HAP-1 (cell line): Measurements from ENCODE around the gene DDX39B.
"Not testable (repeated sequence)": the region's sequence is repeated elsewhere in the genome, so short reads cannot be mapped to it uniquely, and the experiment has no call there.

Experiments used
- DNase-seq, 2 experiments: peaks; one replicate each; pipeline ENCODE4 v3.0.0-alpha.2; 2016 to 2020; ENCODE audit warnings: low spot score in 2 of 2
- H3K27me3 ChIP-seq: fragments of 250-450 bp; sonication (Bioruptor Pico); 2 replicates; pipeline ENCODE4 v1.5.1; 2020; ENCODE audit warnings: low read depth, mild to moderate bottlenecking, moderate library complexity
- H3K36me3 ChIP-seq: fragments of 250-450 bp; sonication (Bioruptor Pico); replicated peaks from 2 replicates; pipeline ENCODE4 v1.5.1; 2020; ENCODE audit warnings: mild to moderate bottlenecking
- H3K4me1 ChIP-seq: fragments of 250-450 bp; sonication (Bioruptor Pico); 2 replicates; pipeline ENCODE4 v1.5.1; 2020; ENCODE audit warnings: mild to moderate bottlenecking
- H3K4me3 ChIP-seq: fragments of 250-450 bp; sonication (Bioruptor Pico); 2 replicates; pipeline ENCODE4 v1.5.1; 2020; ENCODE audit warnings: mild to moderate bottlenecking, moderate library complexity
- H3K9me3 ChIP-seq: fragments of 250-450 bp; sonication (Bioruptor Pico); 2 replicates; pipeline ENCODE4 v1.5.1; 2020; ENCODE audit warnings: mild to moderate bottlenecking, moderate library complexity
- in situ Hi-C: fragments of 300-500 bp; cut with MboI; formaldehyde crosslinking; loops from 3 replicates; pipeline ENCODE4 v1.14.3; 2020; ENCODE audit warnings: low sequenced_read_pairs, inconsistent platforms, mixed read lengths

Gene DDX39B

DNA sequence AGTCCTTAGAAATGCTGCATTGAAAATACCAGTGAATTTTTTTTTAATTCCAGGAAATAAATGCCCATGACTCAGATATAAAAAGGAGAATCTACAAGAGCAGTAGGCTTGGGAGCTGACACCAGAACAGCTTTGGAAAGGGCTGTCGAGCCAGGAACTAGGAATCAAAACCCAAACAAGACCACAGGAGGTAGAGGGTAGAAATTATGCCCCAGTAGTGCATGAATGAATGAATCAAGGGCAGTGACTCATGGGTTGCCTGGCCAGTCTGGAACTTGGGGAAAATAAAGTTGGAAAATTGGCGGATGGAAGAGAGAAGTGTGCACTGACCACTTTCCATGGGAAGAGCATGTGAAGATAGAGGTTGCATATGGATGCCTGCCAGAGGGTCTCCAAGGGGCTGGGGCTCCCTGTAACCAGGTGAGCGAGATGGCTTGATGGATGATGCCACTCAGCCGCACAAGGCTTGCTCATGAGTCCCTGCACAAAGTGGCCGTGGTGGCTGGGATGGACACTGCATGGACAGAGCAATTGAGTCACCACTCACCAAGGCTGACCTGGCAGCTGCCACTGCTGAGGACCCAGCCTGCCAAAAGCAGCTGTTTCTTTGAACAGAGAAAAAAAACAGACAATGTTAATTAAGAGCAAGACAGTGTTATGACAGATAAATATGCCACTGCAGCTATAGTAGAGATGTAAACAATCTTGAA, 28.2 kb downstream of the DDX39B start:
- H3K4me1 ChIP-seq: no peaks in the 10 kb centered on the region
- in situ Hi-C loops: no loop called here
- no peaks in the 10 kb centered on the region for H3K9me3 ChIP-seq
- H3K4me3 ChIP-seq: no peak overlapping the region
- peaks cover 8% of the 10 kb centered on the region for H3K36me3 ChIP-seq
- no peak for DNase-seq
- peaks cover 10% of the 10 kb centered on the region for H3K27me3 ChIP-seq

DNA sequence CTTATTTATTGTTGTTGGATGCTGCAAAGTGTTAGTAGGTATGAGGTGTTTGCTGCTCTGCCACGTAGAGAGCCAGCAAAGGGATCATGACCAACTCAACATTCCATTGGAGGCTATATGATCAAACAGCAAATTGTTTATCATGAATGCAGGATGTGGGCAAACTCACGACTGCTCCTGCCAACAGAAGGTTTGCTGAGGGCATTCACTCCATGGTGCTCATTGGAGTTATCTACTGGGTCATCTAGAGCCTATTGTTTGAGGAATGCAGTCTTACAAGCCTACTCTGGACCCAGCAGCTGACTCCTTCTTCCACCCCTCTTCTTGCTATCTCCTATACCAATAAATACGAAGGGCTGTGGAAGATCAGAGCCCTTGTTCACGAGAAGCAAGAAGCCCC, 31.8 kb downstream of the DDX39B start:
- Histone ChIP-seq H3K4me1 (no peaks in the 10 kb centered on the region), H3K27me3 (no peaks in the 10 kb centered on the region), H3K9me3 (no peaks in the 10 kb centered on the region), H3K36me3 (peaks cover 16% of the 10 kb centered on the region), H3K4me3 (no peak overlapping the region)
- no peak for DNase-seq
- in situ Hi-C loops: no loop called here

DNA sequence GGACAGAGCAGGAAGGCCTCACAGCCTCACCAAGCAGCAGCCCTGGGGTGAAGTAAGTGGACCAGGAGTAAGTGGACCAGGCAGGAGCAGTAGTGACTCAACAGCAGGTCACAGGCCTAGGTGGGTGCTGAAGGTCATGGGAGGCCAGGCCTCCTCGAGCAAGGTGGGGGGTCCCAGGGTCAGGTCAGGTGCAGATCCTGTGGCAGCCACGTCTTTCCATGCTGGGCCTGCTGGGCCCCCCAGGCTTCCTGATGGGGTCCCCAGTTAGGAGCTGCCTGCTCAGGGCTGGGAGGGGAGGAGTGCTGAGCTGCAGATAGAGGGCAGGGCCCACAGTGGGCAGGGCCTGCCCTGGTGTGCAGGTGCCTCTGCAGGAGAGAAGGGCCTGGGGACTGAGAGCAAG, 32.8 kb downstream of the DDX39B start:
- DNase-seq, H3K4me3 ChIP-seq, H3K4me1 ChIP-seq, H3K27me3 ChIP-seq, in situ Hi-C loops, H3K9me3 ChIP-seq: not testable (repeated sequence)
- peaks cover 16% of the 10 kb centered on the region for H3K36me3 ChIP-seq

DNA sequence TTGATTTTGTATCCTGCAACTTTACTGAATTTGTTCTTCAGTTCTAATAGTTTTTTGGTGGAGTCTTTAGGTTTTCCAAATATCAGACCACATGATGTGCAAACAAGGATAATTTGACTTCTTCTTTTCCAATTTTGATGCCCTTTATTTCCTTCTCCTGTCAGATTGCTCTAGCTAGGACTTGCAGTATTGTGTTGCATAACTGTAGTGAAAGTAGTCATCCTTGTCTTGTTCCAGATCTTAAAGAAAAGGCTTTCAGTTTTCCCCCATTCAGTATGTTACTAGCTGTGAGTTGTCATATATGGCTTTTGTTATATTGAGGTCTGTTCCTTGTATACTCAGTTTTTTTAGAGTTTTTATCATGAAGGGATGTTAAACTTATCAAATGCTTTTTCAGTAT, 39.2 kb downstream of the DDX39B start:
- Histone ChIP-seq H3K36me3 (peaks cover 7% of the 10 kb centered on the region), H3K9me3 (no peaks in the 10 kb centered on the region), H3K4me3 (no peak overlapping the region), H3K4me1 (peaks cover under 1% of the 10 kb centered on the region; the same call in 1 of the 2 replicates), H3K27me3 (no peaks in the 10 kb centered on the region)
- in situ Hi-C loops: no loop called here
- no peak for DNase-seq

DNA sequence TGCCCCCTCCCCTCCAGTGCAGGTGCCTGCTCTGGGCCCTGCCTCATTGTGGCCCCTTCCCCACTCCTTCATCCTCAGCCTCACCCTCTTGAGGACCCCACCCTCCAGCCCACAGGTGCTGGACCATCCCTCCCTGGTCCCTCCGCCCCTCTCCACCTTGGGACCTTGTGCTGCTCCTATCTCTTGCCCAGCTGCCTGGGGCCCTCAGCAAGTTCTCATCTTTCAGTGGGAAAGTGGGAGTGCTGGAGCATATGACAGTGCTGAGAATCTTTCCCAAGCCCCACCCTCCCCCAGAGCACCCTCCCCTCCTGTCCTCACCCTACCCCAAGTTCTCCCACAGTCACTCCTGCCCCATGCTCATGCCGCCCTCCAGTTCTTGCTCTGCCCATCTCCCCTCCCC, 42.2 kb downstream of the DDX39B start:
- in situ Hi-C loops, H3K27me3 ChIP-seq: not testable (repeated sequence)

DNA sequence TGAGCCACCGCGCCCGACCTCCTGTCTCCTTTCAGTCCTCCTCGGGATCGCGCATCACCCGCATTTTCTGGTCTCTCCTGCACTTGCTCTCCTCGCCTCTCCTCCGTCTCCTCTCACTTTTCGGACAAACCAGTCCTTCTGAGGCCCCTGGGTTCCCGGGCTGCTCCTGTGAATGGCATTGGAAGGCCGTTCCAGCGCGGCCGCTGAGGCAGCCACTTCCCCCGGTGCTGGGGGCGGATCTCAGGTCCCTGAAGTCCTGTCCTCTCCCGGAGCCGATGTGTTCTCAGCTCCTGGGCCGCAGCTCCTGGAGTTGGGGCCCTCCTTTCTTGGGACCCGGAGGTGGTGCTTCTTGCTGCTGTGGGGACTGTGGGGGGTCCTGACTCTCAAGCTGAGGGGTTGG, 43.1 kb downstream of the DDX39B start:
- DNase-seq: no peak
- Histone ChIP-seq H3K4me1 (peaks cover 14% of the 10 kb centered on the region), H3K4me3 (no peak overlapping the region; the same call in 1 of the 2 replicates), H3K9me3 (no peaks in the 10 kb centered on the region), H3K27me3 (no peaks in the 10 kb centered on the region), H3K36me3 (no peaks in the 10 kb centered on the region)
- in situ Hi-C loops: no loop called here

More for the DNA sequence above, 42.2 kb downstream of the DDX39B start:
- DNase-seq, H3K4me3 ChIP-seq, H3K9me3 ChIP-seq, H3K36me3 ChIP-seq: not testable (repeated sequence)
- peaks cover 14% of the 10 kb centered on the region for H3K4me1 ChIP-seq

DNA sequence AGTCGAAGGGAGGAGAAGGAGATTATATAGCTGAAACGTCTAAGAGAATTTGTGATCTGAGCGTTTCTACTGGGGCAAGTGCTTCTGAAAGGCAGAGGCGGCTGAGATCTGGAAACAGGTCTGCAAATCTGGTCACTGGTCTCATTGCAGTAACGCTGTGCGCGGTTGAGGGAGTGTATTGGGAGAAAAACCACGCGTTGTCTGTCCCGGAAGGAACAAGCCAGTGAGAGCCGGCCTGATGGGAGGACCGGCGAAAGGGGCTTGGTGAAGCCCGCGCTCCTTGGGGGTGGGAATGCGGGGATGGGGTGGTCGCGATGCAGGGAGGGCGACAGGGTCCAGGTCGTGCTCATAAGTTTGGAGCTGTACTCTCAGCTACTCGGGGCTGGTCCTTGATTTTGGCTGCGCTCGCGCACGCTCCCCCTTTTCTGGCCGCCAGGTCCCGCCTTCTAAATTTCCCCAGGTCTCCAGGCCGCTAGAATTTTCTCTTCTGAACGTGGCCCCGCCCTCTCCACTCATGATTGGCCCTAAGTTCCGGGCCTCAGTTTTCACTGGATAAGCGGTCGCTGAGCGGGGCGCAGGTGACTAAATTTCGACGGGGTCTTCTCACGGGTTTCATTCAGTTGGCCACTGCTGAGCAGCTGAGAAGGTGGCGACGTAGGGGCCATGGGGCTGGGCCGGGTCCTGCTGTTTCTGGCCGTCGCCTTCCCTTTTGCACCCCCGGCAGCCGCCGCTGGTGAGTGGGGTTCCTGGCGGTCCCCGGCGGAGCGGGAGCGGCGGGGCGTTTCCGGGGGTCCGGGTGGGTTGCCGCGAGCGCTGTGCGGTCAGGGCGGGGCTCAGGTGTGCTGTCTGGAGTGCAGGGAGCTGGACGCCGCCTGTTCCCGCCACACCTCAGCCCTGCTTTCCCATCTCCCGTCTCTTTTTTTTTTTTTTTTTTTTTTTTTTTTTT, 44.0 kb downstream of the DDX39B start, which contains the start of gene MICB:
Gene MICB, plus strand, starts transcription at position 615 of the 946 bp plus-strand sequence. Its CDS starts 49 bp downstream, at position 664.
- Histone ChIP-seq H3K27me3 (no peaks in the 10 kb centered on the region), H3K9me3 (no peaks in the 10 kb centered on the region), H3K36me3 (no peaks in the 10 kb centered on the region), H3K4me3 (peak within 1 kb of the TSS; percentile 46), H3K4me1 (peaks cover 21% of the 10 kb centered on the region)
- peak; percentile 92 for DNase-seq
- in situ Hi-C loops: no loop called here

DNA sequence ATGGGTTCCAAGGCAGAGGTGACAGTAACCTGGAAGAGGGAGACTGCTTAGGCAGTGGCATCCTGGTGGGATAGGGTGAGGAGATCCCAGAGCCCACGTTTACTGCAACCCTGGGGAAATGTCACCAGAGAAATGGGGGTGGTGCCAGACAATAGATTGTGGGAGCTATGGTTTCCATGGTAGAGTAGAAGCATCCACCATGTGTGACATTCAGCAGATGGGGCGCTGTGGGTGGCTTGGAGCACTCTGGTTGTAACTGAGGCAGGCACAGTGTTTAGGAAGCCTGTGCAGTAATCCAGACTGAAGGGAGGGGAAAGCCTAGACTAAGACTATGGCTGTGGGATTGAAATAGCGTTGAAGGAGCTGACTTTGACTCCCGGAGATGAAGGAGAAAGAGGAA, 45.0 kb downstream of the DDX39B start:
- in situ Hi-C loops, H3K27me3 ChIP-seq, H3K9me3 ChIP-seq, DNase-seq, H3K4me3 ChIP-seq, H3K36me3 ChIP-seq: not testable (repeated sequence)
- peaks cover 24% of the 10 kb centered on the region for H3K4me1 ChIP-seq

DNA sequence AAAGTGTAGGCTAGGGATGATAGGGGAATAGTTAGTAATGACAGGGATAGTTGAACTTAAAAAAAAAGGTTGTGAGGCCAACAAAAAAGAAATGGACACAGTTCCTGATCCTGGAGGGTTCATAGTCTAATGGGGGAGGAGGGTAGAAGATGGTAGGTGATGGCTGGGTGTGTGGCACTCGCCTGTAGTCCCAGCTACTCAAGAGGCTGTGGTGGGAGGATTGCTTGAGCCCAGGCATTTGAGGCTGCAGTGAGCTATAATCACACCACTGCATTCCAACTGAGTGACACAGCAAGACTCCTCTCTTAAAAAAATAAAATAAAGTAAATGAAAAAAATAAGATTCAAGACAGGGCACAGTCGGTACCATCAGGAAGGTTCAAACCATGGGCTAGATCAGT, 46.2 kb downstream of the DDX39B start:
- no peak for DNase-seq
- in situ Hi-C loops: no loop called here
- Histone ChIP-seq H3K4me1 (peaks cover 24% of the 10 kb centered on the region), H3K4me3 (peak overlapping the region; percentile 59; the same call in 1 of the 2 replicates), H3K9me3 (no peaks in the 10 kb centered on the region), H3K27me3 (no peaks in the 10 kb centered on the region), H3K36me3 (no peaks in the 10 kb centered on the region)

DNA sequence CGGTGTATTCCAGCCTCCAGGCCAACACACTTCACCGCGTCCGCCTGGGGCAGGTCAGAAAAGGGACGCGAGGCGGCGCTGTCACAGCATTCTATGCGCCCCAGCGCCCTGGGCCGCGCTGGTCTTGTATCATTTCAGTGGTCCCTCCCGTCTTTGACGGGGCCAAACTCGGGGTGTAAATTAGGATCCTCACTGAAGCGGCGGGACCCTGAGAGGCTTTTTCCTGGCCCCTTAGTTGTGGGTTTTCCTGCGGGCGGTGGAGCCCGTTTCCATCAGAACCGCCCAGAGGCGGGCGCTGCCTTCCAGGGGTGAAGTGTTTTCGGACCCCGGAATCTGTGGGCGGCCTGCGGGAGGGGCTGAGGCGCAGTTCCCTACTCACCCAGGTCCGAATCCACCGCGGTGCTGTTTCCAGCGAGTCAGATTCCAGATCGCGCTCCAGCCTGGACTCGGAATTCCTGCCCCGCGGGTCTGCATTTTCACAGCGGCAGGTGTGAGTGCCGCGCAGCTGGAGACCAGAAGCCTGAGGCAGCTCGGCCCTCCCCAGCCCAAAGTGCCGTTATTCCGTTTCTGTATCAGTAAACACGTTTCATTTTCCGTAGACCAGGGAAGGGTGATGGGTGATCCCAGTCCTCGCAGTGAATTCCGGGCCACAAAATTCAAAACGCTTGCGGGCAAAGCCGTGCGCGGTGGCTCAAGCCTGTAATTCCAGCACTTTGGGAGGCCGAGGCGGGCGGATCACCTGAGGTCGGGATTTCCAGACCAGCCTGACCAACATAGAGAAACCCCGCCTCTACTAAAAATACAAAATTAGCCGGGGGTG, 47.7 kb downstream of the DDX39B start:
- Histone ChIP-seq H3K27me3 (no peaks in the 10 kb centered on the region), H3K36me3 (no peaks in the 10 kb centered on the region), H3K4me1 (peaks cover 24% of the 10 kb centered on the region), H3K9me3 (no peaks in the 10 kb centered on the region), H3K4me3 (peak overlapping the region; percentile 59)
- DNase-seq: peak; percentile 84 to 91
- in situ Hi-C loops: loop anchor here (5.0 kb wide), 1 partner anchor 48 kb away; the partner anchor contains the start of gene DDX39B

DNA sequence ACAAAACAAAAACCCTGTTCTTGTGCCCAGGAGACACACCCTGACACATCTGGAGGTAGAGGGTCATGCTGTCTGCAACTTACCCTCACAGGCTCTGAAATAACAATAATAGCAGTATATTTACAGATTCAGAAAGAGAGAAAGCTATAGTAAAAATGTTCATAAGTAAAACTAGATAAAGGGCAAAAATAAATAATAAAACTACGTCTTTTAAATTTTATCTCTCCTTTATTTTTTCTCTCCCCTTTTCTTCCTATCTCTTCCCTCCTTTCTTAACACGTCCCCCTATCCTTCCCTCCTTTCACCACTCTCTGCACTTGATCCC, 48.3 kb downstream of the DDX39B start:
- H3K9me3 ChIP-seq, H3K27me3 ChIP-seq, DNase-seq, H3K36me3 ChIP-seq: not testable (repeated sequence)
- in situ Hi-C loops: loop anchor here (5.0 kb wide), 1 partner anchor 49 kb away; the partner anchor contains the start of gene DDX39B
- peak overlapping the region; percentile 59 for H3K4me3 ChIP-seq
- H3K4me1 ChIP-seq: peaks cover 24% of the 10 kb centered on the region

DNA sequence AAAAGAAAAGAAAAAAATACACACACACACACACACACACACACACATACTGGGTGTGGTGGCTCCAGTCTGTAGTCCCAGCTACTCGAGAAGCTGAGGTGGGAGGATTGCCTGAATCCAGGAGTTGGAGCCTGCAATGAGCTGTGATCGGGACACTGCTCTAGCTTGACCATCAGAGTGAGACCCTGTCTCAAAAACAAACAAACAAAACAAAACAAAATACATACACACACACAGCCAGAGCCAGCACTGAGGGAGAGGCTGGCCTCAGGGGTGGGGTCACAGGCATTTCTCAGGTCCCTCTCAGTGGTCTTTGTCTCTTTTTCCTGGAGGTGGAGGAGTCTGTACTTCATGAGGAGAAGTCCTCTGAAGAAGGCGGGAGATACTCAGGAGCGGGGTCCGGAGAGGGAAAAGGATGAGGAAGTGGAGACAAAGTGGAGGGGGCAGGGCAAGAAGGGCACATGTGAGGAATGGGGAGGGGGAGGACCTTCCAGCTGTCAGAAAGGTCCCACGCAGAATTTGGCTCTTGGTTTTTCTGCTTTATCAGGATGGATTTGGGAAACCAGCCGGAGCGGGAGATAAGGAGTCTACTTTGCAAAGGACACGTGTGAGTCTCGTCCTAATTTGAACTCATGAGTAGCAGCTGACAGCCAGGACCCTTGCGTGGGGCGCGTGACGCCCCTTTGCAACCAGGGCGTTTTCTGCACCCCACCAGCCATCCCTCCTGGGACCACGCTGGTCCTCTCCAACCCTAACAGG, 51.5 kb downstream of the DDX39B start:
- Histone ChIP-seq H3K4me1 (peaks cover 10% of the 10 kb centered on the region), H3K36me3 (no peaks in the 10 kb centered on the region), H3K9me3 (no peaks in the 10 kb centered on the region), H3K27me3 (no peaks in the 10 kb centered on the region), H3K4me3 (no peak overlapping the region)
- DNase-seq: no peak
- in situ Hi-C loops: loop anchor here (5.0 kb wide), 1 partner anchor 52 kb away; the partner anchor contains the start of gene DDX39B

DNA sequence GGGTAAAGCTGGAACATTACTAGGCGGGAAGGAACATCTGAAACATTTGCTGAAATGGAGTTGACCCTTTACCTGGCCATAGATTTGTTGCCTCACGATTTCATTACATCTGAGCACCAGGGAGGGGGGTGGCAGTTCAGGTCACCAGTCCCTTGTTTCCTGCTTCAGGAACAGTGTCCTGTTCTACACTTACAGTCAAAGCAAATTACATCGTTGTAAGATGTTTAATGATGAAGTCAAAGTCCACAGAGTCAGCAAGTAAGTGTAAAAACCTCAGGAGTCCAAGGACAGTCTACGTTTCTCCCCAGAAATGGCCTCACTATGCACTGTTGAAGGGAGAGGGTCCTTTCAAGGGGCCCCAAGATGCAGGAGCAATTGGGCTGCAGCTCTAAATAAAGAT, 52.7 kb downstream of the DDX39B start:
- H3K4me3 ChIP-seq: no peak overlapping the region
- in situ Hi-C loops: no loop called here
- DNase-seq: no peak
- H3K4me1 ChIP-seq: peaks cover 10% of the 10 kb centered on the region
- H3K27me3 ChIP-seq: no peaks in the 10 kb centered on the region
- H3K9me3 ChIP-seq: no peaks in the 10 kb centered on the region
- H3K36me3 ChIP-seq: no peaks in the 10 kb centered on the region
